ENCODE results near the gene PTPN21.

The PTPN21 gene

DNA sequence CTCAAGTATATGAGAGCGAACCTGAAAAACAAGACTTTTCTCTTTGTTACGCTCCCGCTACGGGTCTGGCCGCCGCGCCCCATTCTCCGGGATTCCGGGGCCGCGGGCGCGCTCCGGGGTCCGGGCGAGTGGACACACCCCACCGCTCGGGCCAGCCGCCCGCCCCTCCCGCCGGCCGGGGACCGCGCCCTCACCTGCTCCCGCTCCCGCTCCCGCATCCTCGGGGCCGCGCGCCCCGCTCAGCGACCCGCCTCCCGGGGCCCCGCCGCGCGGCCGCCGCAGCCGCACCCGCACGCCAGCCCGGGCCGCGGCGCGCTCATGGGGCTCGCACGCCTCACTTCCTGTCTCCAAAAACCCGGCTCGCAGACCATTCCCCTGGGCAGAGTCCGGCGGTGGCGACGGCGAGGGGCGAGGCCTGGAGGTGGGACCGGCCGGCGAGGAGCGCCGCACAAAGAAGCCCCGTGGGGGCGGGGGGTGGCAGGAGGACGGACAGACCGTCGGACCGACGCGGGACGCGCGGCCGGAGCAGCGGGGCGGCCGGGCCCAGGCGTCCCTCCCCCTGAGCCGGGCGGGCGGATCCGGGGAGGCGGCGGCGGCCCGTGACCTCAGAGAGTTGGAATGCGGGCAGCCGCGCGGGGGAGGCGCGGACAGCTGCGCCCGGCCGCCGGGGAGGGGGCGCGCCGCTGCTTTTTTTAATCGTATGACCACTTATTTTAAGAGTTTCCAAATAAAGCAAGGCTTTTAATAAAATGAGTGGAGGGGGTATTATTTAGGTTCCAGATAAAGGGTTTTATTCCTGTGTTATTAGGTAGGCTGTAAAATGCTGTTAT lies at the start of gene PTPN21:
Gene PTPN21, minus strand, starts transcription at position 551 of the 830 bp plus-strand sequence. CDS start 4,590 bp downstream, outside the sequence.
- peak in 11 of 14 donors; percentile 20 to 75 (median 40) for DNase-seq

DNA sequence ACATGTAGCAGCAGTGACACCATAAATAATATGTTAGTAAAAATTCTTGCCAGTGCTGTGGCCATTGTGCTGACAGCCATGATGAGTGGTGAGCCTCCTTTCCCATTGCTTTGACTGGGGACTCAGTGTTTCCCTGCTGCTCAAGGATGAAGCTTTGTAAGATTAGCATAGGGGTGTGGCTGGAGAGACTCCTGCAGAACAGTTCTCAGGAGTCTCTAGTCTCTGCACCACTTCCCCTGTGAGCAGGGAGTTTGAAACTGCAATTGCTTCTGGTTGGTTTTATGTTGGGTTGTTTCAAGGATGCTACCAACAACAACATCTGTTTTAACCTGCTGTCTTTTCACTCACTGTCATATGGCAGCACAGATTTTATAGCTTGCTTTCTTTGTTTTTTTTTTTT lies 49.4 kb upstream of the PTPN21 start:
- no peak for DNase-seq

DNA sequence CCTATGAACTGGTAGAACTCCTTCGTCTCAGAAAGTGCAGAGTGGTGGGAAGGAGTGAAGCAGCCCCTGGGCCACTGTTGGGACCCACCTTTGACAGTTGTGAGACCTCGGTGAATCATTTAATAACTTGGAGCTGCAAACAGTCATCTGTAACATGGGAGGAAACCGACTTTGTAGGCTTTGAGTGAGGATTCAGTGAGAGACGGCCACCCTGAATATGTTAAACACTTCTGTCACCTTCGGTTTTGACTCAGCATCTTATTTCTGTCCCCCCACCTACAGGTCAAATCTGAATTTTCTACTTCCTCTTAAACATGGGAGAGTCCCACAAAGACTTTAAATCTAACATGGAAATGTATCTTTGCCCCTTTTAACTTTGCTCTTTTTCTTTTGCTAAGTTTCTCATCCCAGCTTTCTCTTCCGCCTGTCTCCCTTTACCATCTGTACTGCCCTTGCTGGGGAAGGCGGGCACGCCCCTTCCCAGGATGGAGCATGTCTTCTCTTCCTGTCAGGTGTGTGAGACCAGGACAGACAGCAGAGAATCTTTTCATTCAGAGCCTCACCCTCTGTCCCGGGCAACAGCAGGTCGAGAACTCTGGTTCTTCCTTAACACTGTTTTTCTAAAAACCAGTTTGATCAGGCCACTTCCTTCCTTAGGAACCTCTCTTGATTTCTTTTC lies 45.1 kb upstream of the PTPN21 start:
- no peak for DNase-seq

DNA sequence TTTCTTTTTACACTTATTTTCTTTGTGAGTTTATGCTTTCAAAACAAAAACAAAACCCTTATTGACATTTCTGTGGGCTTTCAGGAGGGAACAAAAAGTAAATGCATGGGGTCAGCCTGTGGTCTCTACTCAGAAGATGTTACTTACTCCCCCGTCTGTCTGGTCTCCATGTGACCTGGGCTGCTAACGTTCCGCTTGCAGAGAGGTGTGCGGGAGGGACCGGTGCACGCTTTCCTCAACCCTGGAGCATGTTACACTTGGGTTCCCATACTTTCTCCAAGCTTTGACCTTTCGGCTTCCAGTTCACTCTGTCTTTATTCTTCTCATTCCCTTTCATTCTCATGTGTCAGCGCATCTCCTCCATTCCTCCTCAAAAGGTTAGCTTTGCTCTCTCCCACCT lies 44.5 kb upstream of the PTPN21 start:
- no peak for DNase-seq

DNA sequence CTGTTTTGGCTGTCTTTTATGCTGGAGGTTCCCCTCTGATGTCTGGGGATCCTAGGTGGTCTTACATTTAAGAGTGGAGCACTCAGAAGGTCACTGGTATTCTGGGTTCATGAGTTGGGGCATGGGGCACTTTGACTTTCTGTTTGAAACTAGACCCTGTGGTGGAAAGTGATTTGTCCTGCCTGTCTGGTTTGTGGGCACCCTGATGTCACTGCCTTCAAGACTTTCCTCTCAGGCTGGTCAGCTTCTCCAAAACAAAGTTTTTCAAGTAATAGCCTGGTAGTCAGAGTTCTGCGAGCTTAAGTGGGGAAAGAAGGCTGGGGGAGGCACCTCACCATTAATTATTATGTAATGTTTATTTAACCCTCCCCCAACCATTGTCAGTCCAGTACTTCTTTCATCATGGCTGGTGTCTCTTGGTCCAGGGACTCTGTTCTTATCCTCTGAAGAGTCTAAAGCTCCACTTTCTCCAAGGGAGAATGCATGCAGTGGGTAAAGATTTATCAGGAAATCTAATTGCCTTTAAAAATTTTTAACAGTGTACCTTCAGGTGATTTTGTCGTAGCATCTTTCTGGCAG lies 43.4 kb upstream of the PTPN21 start:
- DNase-seq: no peak

DNA sequence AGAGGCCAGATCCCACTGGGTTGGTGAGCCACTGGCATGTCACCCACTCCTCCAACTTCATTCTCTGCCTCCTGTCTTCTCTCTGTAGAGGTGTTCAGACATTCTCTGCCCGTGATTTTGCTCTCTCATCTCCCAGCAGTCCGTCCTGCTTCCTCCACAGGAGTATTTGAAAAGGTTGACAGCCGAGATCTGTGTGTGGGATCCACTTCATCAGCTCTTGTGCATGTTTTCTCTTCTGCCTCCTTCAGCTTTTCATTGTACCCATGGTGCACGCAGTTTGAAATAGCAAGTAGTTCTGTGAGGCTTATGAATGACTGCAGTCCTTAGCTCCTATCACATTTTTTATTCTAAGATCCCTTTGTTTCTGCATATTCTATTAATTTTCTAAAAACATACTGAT lies 42.8 kb upstream of the PTPN21 start:
- DNase-seq: no peak

DNA sequence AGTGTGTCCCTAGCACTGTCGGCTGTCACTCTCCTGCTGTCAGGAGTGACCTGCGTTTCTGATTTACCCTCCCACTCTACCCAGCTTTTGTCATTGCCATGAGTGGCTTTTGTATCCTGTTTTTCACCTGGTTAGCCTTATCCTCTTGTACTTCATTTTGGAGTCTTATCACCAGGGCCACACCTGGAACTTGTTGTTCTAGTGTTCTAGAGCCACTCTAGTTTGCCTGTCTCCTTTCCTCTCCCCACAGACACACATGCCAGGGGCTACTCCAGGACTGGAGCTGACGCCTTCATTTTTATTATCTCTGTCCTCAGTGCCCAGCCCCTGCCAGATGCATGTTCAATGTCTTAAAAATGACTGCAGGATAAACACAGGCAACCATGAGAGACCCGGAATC lies 42.2 kb upstream of the PTPN21 start:
- no peak for DNase-seq

DNA sequence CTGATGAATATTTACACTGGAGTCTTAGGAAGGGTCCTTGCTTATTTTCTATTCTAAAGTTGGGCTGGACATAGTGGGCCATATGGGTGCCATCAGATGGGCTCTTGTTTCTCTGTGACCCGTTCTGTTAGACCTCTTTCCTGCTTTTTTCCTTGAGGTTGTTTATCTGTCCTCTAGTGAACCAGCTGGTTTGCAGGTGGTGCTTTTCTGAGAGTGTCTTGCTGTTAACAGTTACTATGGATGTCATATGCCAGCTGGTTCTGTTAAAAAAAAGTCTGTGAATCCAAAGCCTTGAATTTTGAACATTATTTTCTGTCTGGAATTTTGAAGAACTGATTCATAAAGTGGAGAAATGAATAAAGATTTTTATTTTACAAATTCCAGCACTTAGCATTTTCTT lies 37.2 kb upstream of the PTPN21 start:
- peak in 1 of 14 donors; percentile 9 for DNase-seq

DNA sequence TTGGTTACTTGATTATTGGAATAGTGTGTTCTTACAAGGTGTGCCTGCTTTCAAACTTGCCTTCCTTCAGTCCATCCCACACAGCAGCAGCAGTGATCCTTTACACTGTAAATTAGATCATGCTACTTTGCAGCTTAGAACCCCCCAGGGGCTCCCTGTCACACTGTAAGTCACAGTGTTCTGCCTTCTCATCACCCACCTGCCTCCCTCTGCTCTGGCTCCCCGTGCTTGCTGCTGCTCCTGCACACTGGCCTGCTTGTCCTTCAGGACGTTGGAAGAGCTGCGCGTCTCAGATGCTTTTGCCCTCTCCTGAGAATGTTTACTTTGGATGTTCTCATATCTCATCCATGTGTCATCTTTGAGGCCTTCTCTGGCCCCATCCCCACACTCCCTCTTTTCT lies 35.4 kb upstream of the PTPN21 start:
- no peak for DNase-seq

DNA sequence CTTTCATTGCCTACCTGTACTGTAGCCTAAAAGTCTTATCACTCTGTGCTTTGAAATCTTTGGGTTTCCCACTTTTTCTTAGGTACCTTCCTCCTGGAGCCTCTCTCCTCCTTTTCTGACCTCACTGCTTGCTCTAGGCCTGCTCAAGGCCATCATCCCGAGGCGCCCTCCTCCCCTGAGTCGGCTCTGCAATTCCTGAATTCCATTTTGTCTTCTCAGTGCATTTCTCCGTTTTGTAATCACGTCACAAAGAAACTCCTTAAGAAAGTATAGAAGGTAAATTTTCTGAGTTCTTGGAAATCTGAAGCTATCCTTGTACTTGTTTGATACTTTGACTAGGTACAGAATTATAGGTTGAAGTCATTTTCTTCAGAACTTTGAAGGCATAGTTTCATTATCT lies 33.3 kb upstream of the PTPN21 start:
- DNase-seq: no peak

DNA sequence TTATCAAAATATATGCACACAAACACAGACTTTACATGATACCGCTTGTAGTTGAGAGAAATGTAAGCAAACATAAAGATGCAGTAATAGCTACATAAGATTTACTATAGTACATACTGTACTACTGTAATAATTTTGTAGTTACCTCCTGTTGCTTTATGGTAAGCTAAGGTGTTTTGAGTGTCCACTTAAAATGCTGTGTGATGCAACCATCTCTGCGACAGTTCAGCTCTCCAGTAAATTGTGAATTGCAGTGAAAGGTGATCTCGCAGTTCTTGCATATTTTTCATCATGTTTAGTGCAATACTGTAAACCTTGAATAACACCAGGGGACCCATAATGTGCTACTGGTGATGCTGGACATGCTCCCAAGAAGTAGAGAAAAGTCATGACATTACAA lies 29.6 kb upstream of the PTPN21 start:
- no peak for DNase-seq

DNA sequence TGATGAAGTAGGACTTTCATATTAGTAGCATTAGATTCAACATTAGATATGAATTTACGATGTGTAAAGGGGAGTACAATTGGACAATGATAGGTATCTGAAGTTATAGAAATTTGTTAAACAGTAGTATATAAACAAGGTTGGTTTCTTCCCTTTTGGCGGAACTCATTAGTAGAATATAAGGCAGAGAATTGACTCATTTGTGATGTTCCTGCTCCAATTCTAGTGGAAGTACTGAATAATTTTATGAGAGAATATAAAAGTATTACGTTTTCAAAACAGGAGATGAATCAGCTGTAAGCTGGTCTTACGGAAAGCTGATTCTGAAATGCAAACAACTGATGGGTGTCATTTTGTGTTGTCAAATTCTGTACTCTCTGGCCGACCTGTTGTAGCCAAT lies 21.4 kb upstream of the PTPN21 start:
- no peak for DNase-seq

DNA sequence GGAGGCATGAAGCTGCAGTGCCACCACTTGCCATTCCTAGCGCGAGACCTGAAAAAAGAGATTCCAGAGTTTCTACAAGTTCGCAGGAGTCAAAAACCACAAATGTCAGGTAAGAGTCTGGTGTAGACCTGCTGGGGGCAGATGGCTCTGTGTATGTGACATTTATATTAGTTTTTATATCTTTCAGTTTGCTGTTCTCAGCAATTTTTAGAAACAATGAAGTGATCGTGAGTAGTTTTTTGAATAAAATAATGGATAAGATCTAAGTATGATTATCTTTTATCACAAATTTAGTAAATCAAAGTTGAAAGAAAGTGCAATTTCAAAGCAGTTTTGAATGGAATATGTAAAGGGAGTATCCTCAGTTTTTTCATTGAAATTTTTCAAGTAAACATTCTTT lies 17.3 kb upstream of the PTPN21 start:
- DNase-seq: no peak

DNA sequence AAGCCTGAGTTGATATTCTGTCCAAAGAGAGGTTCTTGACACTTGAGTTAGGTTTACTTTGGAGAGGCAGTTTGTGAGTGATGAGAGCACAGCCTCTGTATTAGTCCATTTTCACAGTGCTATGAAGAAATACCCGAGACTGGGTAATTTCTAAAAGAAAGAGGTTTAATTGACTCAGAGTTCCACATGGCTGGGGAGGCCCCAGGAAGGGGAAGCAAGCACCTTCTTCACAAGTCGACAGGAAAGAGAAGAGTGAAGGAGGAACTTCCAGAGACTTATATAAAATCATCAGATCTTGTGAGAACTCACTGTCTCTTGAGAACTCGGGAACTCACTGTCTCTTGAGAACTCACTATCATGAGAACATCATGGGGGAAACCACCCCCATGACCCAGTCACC lies 13.4 kb upstream of the PTPN21 start:
- DNase-seq: no peak

DNA sequence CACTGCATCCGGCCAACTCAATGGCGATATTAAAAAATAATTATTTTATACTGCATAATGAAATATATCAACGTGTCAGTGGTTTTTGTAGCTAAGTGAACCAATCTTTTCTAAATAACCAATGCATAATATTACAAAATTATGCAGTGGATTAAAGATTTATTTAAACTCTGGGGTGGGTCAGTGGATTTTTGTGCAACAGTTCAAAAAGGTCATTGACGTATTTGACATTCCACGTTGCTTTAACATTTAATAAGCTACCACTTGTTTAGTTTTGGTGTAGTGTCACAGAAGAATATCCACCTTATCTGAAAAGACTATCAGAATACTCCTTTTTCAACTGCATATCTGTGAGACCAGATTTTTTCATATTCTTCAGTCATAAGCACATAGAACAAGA lies 10.6 kb upstream of the PTPN21 start:
- DNase-seq: no peak

DNA sequence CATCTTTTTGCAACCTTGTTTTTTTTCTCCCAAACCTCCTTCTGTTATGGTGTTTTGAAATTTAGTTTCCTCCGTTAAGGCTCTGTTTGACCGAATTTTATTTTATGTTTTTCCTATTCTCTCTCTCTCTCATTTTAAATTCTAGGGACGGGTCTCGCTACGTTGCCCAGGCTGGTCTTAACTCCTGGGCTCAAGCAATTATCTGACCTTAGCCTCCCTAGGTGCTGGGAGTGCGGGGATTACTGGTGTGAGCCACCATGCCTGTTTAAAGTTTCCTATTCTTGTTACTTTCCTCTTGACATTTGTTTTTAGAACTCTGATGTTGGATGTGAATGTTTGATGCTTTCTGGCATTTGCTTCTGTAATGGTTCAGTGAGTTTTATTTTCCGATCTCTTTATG lies 9.0 kb upstream of the PTPN21 start:
- no peak for DNase-seq

DNA sequence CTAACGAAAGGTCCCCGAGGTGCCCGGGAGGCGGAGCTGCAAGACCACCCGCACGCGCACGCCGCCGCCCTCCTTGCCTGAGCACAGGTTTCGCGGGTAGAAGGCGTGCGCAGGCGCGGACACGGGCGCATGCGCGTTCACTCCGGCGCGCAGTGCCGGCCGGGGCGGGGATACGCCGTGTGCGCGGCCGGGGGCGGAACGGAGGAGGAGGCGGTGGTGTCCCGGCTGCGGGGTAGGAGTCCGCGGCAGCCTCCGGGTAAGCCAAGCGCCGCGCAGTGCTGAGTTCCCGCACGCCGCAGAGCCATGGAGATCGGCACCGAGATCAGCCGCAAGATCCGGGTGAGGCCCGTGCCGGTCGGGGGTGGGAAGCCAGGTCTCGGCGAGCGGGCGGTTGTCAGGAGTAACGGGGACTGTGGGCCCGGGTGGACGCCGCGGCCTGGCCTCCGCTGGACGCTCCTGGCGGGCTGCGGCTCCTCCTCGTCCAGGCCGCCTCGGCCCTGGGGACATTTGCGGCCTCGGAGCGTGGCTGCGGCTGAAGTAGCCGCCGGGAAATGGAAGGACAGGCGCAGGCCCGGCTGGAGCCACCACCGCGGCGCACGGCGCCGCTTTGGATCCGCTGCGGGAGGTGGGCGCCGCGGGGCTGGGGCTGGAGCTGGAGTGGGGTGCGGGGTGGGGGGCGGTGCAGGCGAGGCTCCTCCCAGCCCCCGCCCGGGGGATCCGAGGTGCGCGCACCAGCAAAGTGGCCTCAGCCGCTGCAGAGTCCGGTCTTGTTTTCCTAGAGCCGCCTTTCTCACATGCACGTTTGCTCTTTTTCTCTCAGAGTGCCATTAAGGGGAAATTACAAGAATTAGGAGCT lies 8.3 kb upstream of the PTPN21 start, which contains the start of gene ZC3H14:
Gene ZC3H14, plus strand, starts transcription at position 207 of the 856 bp plus-strand sequence. Its CDS starts 97 bp downstream, at position 304.
- peak; percentile 17 to 93 (median 76) for DNase-seq

DNA sequence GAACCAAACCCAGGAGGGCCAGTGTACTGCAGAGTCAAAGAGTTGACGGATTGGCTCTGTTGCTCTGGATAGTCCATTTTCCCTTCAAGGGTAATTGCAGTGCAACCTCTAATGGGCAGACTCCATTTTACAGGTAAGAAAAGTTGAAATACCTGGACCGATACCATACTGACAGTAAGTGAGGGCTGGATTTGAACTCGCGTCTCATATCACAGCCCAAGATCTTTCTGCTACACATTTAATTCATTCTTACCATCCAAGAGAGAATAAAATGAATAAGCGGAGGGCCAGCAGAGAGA lies 7.7 kb upstream of the PTPN21 start:
- DNase-seq: no peak

DNA sequence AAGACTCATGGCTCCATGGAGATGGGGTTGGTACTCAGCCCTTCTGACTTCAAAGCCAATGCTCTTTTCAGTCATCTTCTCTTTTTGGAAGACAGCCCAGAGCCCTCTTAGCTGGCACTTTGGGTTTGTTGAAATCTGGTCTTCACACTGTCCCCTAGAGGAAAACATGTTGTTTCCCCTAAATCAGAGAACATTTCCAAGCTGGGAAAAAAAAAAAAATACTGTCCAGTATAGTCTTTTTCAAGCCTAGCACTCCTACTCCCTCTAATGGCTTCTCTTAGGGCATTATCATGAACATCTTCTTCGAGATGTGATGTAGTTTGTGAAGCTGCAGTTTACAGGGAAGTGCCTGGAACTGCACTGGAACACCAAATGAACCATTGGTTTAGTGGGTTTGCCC lies 5.0 kb upstream of the PTPN21 start:
- DNase-seq: peak in 1 of 14 donors; percentile 12

DNA sequence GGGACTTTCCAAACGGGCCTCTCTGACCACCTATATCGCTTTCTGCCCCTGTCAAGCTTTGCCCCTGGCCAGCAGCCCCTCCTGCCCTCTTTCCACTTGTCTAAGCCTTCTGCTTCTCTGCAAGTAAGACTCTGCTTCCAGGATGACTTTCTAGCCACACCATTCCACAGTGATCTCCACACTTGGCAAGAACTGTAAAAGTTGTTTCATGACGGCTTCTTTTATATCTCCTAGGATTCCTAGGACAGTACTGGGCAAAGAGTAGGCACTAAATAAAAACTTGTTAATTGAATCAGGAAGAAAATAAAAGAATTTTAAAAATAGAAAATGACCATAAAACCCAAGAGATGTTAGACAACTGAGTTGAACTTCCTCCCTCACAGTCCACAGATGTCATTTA lies 1.8 kb upstream of the PTPN21 start:
- DNase-seq: no peak

DNA sequence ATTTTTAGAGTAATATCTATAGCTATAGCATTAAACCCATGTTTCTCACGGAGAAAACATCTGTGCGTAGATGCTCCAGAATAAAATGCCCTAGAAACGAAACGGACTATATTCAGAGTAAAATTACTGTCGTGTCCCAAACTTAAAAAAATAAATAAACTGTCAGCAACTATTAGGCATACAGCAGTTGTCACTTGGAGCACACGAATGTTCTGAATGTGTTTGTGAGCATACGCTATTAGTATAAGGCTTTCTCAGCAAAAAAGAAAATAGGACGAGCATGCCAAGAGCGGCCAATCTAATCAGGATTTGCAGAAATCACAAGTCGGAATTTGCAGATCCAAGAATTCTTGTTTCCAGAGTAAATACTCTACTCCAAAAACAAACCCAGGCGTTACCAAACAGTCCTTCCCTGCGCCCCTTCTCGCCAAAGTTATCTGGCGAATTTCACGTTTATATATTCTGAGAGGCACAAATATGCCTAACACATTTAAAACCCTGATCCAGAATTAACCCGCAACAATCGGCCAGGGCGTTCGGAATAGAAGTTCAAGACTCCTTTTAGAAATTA lies 836 bp downstream of the PTPN21 start:
- DNase-seq: peak in 5 of 14 donors; percentile 20 to 55 (median 33)

DNA sequence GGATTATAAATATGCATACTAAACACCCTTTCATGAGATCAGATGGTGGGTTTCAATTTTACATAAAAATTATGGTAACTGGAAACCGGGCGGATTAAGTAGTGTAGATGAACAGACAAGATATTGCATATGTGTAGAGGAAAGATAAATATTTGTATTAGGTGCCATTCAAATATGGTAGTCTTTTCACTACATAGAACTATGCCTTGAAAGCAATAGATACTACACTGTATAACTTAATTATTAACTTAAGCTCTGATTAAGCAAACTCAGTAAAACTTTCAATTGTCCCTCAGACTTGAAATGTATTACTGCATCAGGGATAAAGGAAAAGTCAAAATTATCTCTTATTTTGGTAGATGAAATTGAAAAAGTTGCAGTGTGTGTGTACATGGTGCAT lies 1.9 kb downstream of the PTPN21 start:
- no peak for DNase-seq

Measured in C1 segment of cervical spinal cord (tissue), 14 donors.